Measurements from ENCODE around the gene ENTREP1. TPM values are rescaled to one million over a fixed set of nuclear protein-coding genes. Genes with fewer than 3 reads are reported as not detected.

The ENTREP1 gene
- total and polyA plus RNA-seq, 2 of the 4 experiments (the other 2 are of a cell fraction) = not detected

- Histone ChIP-seq H3K36me3 (ENCODE audit: control insufficient read depth, insufficient read depth, low read length) (no peaks in the 10 kb centered on the region), H3K23ac (ENCODE audit: low read depth, low read length) (no peak overlapping the region), H4K8ac (ENCODE audit: low read depth in 2 of 2, low read length in 2 of 2) (no peak overlapping the region), H4K5ac (ENCODE audit: low read depth, low read length) (no peak overlapping the region), H4K91ac (ENCODE audit: insufficient read depth, low read depth, low read length) (no peak overlapping the region), H3K27me3 (ENCODE audit: control insufficient read depth, insufficient read depth, low read length) (peaks cover 10% of the 10 kb centered on the region), H3K4me3 (ENCODE audit: insufficient read depth, low read depth, low read length) (no peak overlapping the region), H3K4me1 (ENCODE audit: control insufficient read depth, insufficient read depth, low read length) (no peaks in the 10 kb centered on the region), H2AK5ac (ENCODE audit: low read depth, low read length) (no peak overlapping the region), H3K4me2 (ENCODE audit: low read depth, low read length) (no peak overlapping the region), H3K56ac (ENCODE audit: extremely low read depth, insufficient read depth, low read length) (no peak overlapping the region), H2BK15ac (ENCODE audit: low read depth, low read length) (no peak overlapping the region), H2BK5ac (ENCODE audit: low read depth, low read length, poor library complexity, severe bottlenecking) (no peak overlapping the region), H3K9me3 (ENCODE audit: control insufficient read depth, insufficient read depth, low read length) (no peaks in the 10 kb centered on the region), H3K9me1 (ENCODE audit: insufficient read depth, low read length) (no peaks in the 10 kb centered on the region), H2AFZ (replicated peaks; ENCODE audit: low read length, poor library complexity) (no peak overlapping the region), H2AK9ac (replicated peaks; ENCODE audit: low read depth, low read length, poor library complexity) (no peak overlapping the region), H4K20me1 (ENCODE audit: insufficient read depth, low read length) (no peaks in the 10 kb centered on the region), H3K79me1 (ENCODE audit: low read depth in 1 of 2, low read length in 2 of 2) (no peaks in the 10 kb centered on the region), H3K9ac (ENCODE audit: low read depth, low read length) (no peak overlapping the region), H3K14ac (replicated peaks; ENCODE audit: low read depth, low read length) (no peak overlapping the region), H3K4ac (ENCODE audit: low read depth, low read length) (no peak overlapping the region), H3K27ac (ENCODE audit: insufficient read depth, low read length) (no peak overlapping the region), H2BK20ac (ENCODE audit: low read depth, low read length) (no peak overlapping the region), H3K18ac (ENCODE audit: low read depth, low read length) (no peak overlapping the region), H2BK120ac (ENCODE audit: low read depth, low read length) (no peak overlapping the region)
- ATAC-seq (ENCODE audit: low read depth) = no peak
- no CpG with 5 or more reads among the region's 1 CpG for WGBS, 2 experiments (ENCODE audit: extremely low coverage in 2 of 2, insufficient read length in 1 of 2)
- no TSS peak for BruUV-seq (replicated peaks)
- in situ Hi-C loops (cut with MboI; ENCODE audit: low sequenced_read_pairs) = no loop called here
- intact Hi-C loops (cut with micrococcal nuclease) = no loop called here
- TF ChIP-seq POLR2A (IDR thresholded peaks at IDR 0.05; ENCODE audit: low read depth, low read length) (no peak), RAD21 (IDR thresholded peaks at IDR 0.05; ENCODE audit: low read length) (no peak), CHD1 (IDR thresholded peaks at IDR 0.05; ENCODE audit: low read depth, low read length) (no peak), MAZ (IDR thresholded peaks at IDR 0.05; ENCODE audit: borderline replicate concordance, low read depth, low read length) (no peak), NFE2L2 (IDR thresholded peaks at IDR 0.05; ENCODE audit: low read depth, low read length) (no peak), RCOR1 (IDR thresholded peaks at IDR 0.05; ENCODE audit: insufficient replicate concordance, low read length) (no peak)
- DNase-seq = no peak
- POLR2A ChIA-PET (ENCODE audit: unreplicated experiment) = no interaction called here
- CTCF ChIA-PET = no interaction called here
- dilution Hi-C loops (cut with HindIII; ENCODE audit: low sequenced_read_pairs, unreplicated experiment) = no loop called here
These were observed 25.7 kb upstream of the ENTREP1 start for GRCh38 chr9:69299315-69299714.

Data from IMR-90 (cell line).